GM12873 (cell line): ENCODE measurements around the gene PSMB3.

Source experiments
- CTCF ChIP-seq: IDR thresholded peaks from 2 replicates; pipeline ENCODE4 v1.5.1; 2012; ENCODE audit warnings: low read depth, mild to moderate bottlenecking, moderate library complexity, low read length, control low read depth; ENCODE audit not compliant: insufficient read depth; ENCODE audit errors: missing control alignments

The PSMB3 gene

GRCh38 chr17:38729368-38729885 lies 23.1 kb upstream of the PSMB3 start:
- TF ChIP-seq CTCF, result no peak

- peak; percentile 71 for TF ChIP-seq CTCF
Measured at GRCh38 chr17:38729886-38730525, 22.5 kb upstream of the PSMB3 start, which contains the start of gene CISD3. CISD3 (plus strand) TSS chr17:38730341; CDS start chr17:38730359, 18 bp downstream.

- no peak for TF ChIP-seq CTCF
Measured at GRCh38 chr17:38730526-38731379, 21.8 kb upstream of the PSMB3 start.

- no peak for TF ChIP-seq CTCF
Measured at GRCh38 chr17:38731526-38732294, 20.8 kb upstream of the PSMB3 start.

GRCh38 chr17:38732376-38733281 lies 19.9 kb upstream of the PSMB3 start:
- TF ChIP-seq CTCF, result no peak

- no peak for TF ChIP-seq CTCF
Measured at GRCh38 chr17:38733282-38733981, 19.1 kb upstream of the PSMB3 start.
